Right lobe of liver (tissue), 4 donors: ENCODE results near the gene PHKB.

Source experiments
- CTCF ChIP-seq, 4 donors: fragments of 200-600 bp in 3 of 4; fragments of 450-650 bp in 1 of 4; IDR thresholded peaks; one replicate each; pipeline versions ENCODE4 v1.5.1 to v1.8.0; 2016 to 2022; ENCODE audit warnings: antibody characterized with exemption in 4 of 4, mild to moderate bottlenecking in 2 of 4
- POLR2A ChIP-seq: fragments of 450-650 bp; IDR thresholded peaks from one replicate; pipeline ENCODE4 v1.6.1; 2017; ENCODE audit warnings: antibody characterized with exemption, mild to moderate bottlenecking
- donor health status: DM: no; HTN: no; CAD: no.
- donor health status: DM: no; HTN: no; CAD: no.
- donor health status: DM: no; HTN: yes; CAD: no.

GRCh38 chr16:47477679-47478078, 16.5 kb downstream of the PHKB start:
- no peak for TF ChIP-seq CTCF (IDR thresholded peaks at IDR 0.05)
- TF ChIP-seq POLR2A, result no peak
